Renal cortical epithelial cell (primary cell): ENCODE results near the gene SLC49A3. TPM values are rescaled to one million over a fixed set of nuclear protein-coding genes. Genes with fewer than 3 reads are reported as not detected.

ENCODE experiments used
- DNase-seq: peaks from one replicate; pipeline ENCODE4 v3.0.0-alpha.2; 2011; ENCODE audit warnings: low read depth
- total RNA-seq: library from RNA; depleted of rRNA; stranded (reverse); fragments of >200 nt; gene quantifications from 2 replicates; pipeline ENCODE4 v1.2.3, GENCODE V29; 2014

The SLC49A3 gene
- total RNA-seq, 1 donor from 2014 or later, result 3.7 TPM

DNA sequence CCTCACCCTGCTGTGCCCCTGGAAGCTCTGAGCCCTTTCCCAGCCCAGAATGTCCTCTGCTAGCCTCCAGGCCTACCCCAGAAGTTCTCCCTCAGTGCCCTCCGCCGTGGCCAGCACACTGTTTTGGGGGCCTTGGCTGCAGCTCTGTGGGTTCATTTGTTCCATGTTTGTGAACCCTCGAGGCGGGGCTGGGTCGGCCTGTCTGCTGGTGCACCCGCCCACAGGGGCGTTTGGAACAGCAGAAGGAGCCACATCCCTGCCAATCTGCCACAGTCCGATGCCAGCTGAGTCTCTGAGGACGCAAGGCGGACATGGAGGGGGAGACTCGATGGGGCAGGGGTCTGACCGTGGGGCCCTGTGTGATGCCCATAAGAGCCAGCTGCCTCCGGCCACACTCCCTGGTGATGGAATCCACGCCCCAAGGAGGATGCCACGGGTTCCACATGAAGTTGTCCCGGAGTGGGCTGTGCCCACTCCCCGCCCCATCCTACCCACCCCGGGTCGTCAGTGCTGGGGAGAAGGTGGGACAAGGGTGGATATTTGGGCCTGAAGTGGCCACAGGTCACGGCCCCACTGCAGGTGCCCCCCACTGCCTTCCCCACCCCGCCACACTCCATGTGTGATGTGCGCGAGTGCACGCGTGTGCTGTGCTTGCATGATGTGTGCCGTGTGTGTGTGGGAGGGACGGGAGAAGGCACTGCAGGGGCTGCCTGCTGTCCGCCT is 22.0 kb downstream of the SLC49A3 start:
- DNase-seq, result no peak

DNA sequence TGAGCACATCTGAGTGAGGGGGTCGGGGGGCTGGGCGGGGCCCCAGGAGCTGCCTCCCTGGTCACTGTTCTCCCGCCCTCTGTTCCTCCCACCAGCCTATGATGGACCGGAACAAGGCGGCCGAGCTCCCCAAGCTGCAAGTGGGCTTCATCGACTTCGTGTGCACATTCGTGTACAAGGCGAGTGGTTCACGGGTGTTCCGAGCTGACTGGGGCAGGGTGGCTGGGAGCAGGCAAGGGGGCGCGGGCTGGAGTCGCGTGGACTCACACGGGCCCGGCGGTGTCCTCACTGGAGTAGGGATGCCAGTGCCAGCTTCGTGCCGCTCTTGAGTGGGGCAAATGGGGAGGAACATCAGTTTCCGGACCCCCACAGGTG is 22.5 kb downstream of the SLC49A3 start:
- no peak for DNase-seq

DNA sequence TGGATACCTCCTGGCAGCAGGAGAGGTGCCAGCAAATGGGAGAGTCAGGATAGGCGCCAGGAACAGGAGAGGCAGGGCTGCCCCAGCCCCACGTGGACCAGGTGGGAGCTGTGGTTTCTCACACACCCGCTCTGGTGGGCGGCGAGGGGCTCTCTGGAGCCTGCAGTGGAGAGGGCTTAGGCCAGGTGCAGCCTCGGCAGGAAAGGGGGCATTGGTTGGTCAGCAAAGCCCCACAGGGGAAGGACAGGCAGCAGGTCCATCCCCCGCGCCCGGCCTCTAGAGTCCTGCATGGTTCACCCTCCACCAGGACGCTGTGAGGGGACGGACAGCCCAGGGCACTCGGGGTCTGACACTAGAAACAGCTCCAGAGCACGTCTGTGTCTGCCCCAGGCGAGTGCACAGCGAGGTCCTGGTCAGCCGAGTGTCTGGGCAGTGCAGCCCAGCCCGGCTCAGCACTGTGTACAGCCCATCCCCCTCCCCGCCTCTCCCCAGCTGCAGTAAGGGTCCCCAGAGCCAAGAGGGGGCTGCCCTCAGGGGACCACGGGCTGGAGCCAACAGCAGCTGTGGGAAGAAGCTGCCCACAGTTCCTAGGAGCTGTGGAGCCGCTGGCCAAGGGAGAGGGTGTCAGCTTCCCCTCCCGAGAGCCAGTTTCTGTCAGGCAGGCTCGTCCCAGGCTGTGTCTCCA is 23.1 kb downstream of the SLC49A3 start:
- DNase-seq, result no peak

DNA sequence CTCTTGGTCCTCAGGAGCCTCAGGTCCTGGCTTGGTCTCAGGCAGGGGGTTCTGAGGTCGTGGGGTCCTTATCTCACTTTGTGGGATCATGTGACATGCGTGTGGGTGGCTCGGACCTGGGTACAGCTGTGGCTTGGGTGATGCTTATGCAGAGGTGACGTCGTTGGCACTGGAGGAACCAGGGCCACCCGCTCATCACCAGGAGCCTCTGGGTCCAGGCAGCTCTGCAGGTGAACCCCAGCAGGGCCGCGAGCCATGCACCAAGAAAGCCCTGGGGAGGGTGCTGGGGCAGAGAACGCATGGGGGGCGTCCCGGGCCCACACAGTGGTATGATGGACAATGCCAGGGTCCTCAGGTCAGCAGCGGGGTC is 23.6 kb downstream of the SLC49A3 start:
- DNase-seq, result no peak

DNA sequence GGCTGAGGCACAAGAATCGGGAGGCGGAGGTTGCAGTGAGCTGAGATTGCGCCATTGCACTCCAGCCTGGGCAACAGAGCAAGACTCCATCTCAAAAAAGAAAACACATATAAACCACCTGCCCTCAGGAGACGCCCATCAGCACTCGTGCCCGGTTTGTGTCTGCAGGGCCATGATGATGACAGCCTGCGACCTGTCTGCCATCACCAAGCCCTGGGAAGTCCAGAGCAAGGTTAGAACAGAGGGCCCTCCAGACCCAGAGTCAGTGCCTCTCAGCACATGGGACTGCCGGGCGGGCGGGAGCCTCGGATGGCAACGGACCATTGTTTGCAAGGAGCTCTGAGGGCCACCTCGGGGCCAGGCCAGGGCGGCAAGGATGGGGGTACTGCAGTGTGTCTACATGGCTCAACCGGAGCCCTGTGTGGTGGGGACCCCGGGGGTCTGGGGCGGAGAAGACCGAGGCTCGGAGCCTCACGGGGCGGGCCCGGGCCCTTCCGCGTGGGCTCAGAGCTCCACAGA is 24.2 kb downstream of the SLC49A3 start:
- no peak for DNase-seq

DNA sequence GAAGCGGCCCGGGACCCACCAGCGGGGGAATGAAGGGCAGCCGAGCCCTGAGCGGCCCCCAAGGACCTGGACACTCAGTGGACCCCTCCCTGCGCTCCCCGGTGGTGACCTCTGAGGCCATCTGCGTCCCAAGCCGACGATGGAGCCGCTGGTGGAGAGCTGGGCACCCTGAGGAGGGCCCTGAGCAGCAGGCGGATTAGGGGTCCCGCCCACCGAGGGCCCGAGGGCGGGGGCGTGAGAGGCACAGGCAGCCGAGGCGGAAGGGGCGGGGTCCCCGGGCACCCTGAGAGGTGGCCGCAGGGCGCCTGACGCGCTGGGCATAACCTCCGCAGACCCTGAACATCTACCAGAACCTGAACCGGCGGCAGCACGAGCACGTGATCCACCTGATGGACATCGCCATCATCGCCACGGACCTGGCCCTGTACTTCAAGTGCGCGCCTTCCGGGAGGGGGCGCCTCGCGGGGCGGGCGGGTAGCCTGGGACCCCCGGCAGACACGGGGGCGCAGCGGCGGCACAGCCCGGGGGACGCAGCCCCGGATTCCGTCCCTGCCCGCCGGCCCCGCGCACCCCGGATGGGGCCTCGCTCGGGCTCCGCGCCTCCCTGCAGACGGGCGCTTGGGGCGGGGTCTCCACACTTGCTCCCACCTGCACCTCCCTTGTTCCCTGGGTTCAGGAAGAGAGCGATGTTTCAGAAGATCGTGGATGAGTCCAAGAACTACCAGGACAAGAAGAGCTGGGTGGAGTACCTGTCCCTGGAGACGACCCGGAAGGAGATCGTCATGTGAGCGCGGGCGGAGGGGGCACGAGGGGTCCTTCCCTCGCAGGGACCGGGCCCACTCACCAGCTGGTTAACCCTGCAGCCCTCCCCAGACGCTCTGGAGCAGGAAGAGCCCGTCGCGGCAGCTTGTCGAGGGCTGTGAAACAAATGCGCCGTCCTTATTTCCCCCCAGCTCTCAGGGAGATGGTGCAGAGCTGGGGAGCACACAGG is 25.2 kb downstream of the SLC49A3 start:
- no peak for DNase-seq

DNA sequence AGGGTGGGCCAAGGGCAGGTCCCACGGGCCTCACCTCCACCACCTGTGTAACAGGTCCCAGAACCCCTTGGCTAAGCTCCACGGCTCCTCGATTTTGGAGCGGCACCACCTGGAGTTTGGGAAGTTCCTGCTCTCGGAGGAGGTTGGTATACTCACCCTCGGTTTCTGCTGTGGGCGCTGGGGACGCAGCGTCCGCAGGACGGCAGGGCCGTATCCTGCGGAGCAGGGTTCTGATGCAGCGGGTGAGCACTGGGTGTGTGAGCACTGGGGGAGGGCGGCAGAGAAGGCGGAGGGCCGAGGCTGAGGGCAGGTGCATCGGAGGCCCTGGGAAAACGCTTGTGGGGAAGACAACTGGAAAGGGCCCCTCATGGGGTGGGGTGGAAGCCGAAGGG is 25.9 kb downstream of the SLC49A3 start:
- DNase-seq, result no peak

DNA sequence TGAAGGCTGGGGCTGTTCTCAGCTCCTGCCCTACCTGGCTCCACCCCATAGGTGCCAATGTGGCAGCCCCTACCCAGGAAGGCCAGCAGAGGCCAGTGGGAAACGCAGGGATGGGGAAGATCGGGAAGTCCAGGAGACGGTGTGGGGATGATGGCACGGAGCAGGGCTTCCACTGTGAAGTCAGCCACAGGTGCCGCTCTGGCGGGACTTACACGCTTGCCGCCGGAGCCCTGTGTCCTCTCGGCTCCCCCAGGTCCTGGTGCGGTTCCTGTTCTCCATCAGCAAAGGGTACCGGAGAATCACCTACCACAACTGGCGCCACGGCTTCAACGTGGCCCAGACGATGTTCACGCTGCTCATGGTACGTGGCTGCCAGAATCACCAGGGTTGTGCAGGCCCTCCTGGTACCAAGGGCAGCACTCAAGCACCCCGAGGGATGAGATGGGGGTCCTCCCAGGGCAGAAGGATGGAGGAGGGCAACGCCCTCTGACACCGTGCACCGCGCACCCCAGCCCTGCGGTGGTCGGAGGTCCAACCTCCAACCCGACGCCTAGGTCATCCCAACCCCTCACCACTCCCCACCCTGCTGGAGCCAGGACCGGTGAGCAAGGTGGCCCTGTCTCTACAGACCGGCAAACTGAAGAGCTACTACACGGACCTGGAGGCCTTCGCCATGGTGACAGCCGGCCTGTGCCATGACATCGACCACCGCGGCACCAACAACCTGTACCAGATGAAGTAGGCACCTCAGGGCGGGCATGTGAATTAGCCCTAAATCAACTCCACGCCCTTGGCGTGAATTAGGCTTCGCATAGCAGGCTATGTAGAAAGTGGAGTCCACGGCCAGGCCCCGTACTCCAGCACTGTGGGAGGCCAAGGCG is 26.8 kb downstream of the SLC49A3 start:
- no peak for DNase-seq

DNA sequence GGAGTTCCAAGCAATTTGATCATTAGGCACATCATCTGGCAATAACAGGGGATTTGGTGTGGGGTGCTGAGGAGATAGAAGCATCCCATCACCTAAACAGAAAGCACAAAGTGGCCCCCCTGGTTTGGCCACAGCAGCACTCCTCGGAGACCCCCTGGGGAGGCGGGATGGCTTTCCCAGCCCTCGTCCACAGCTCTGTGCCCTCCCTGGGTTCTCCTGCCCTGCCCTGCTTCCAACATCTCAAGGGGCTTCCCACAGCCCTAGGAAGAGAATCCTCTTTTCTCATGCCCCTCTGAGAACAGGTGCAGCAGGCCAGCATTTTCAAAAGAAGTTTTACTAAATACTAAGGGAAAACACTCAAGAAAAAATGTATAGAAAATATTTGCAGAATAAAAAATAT is 27.7 kb downstream of the SLC49A3 start:
- DNase-seq, result no peak

DNA sequence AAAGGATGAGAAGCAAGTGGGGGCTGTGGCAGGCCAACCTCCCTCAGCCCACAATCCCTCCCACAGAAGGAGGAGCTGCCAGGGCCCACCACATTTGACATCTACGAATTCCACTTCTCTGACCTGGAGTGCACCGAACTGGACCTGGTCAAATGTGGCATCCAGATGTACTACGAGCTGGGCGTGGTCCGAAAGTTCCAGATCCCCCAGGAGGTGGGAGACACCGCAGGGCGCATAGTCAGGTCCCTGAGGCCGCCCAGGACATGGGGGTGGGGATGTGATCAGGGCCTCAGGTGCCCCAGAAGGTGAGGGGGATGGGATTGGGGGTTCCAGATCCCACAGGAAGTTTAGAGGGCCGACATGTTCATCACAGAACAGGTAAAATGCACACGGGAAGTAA is 28.6 kb downstream of the SLC49A3 start:
- no peak for DNase-seq

DNA sequence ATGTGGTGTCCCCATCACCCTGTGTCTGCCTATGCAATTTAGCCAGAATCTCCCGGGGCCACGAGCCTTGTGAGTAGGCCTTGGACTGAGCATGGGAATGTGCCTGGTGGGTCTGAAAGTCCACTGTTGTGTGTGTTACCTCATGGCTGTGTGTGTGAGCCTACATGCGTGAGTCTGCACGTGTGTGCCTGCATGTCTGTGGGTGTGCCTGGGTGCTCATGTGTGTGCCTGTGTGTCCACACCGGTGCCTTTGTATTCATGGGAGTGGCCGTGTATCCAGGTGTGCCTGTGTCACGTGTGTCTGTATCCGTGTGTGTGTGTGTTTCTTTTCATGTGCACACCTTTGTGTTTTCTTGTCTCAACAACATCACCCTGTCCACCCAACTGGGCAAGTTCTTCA is 29.1 kb downstream of the SLC49A3 start:
- DNase-seq, result no peak

DNA sequence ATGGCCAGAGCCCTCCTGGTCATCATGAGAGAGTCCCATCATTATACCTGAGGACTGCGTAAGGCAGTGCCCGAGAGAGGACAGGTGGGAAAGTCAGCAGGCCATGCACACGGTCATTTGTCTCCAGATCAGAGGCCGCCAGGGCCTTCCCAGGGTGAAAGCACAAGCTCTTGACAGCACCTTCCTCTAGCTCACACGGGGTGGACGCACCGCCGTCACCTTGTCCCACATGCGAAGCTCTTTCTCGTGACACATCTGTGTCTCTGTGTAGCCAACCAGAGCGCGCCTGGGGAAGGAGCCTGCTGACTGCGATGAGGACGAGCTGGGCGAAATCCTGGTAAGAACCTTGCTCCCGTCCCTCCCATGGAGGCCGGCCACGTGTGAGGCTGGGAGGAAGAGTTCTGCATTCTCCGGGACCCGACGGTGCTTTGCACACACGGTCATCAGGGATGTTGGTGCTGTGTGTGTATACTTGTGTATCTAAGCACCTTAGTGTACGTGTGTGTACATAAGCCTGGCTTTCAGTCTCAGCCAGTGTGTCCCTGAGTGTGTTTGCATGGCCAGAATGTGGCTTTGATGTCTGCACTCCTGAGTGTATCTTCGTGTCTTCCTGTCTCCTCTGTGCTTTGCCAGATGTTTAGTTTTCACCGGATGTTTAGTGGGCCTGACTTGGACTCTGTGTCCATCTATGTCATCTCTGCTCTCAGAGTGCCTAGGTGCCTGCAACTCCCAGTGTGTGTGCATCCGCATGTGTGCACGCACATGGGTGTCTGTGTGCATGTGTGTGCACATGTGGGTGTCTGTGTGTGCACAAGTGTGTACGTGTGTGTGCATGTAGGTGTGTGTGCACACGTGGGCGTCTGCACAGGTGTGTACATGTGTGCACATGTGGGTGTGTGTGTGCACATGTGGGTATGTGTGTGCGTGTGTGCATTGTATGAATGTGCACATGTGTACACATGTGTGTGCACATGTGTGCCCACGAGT is 30.0 kb downstream of the SLC49A3 start:
- DNase-seq, result no peak

DNA sequence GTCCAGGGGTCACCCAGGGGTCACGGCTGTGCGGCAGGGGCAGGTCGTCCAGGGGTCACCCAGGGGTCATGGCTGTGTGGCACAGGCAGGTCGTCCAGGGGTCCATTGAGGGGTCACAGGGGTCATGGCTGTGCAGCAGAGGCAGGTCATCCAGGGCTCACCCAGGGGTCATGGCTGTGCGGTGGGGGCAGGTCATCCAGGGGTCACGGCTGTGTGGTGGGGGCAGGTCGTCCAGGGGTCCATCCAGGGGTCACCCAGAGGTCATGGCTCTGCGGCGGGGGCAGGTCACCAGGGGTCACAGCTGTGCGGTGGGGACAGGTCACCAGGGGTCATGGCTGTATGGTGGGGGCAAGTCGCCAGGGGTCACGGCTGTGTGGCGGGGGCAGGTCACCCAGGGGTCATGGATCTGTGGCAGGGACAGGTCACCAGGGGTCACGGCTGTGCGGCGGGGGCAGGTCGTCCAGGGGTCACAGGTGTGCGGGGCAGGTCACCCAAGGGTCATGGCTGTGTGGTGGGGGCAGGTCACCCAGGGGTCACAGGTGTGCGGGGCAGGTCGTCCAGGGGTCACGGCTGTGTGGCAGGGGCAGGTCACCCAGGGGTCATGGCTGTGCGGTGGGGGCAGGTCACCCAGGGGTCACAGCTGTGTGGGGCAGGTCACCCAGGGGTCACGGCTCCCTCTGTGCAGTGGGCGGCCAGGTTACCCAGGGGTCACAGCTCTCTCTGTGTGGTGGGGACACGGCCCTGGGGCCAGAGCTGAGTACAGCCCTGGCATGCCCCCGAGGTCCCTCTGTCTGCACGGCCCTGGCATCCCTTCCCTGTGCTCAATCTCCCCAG is 30.9 kb downstream of the SLC49A3 start:
- no peak for DNase-seq

DNA sequence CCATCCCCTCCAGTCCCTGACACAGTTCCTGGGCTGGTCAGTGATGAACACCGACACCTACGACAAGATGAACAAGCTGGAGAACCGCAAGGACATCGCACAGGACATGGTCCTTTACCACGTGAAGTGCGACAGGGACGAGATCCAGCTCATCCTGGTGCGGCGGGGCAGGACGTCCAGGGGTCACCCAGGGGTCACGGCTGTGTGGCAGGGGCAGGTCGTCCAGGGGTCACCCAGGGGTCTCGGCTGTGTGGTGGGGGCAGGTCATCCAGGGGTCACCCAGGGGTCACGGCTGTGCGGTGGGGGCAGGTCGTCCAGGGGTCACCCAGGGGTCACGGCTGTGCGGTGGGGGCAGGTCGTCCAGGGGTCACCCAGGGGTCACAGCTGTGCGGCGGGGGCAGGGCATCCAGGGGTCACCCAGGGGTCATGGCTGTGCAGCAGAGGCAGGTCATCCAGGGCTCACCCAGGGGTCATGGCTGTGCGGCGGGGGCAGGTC is 31.6 kb downstream of the SLC49A3 start:
- no peak for DNase-seq

DNA sequence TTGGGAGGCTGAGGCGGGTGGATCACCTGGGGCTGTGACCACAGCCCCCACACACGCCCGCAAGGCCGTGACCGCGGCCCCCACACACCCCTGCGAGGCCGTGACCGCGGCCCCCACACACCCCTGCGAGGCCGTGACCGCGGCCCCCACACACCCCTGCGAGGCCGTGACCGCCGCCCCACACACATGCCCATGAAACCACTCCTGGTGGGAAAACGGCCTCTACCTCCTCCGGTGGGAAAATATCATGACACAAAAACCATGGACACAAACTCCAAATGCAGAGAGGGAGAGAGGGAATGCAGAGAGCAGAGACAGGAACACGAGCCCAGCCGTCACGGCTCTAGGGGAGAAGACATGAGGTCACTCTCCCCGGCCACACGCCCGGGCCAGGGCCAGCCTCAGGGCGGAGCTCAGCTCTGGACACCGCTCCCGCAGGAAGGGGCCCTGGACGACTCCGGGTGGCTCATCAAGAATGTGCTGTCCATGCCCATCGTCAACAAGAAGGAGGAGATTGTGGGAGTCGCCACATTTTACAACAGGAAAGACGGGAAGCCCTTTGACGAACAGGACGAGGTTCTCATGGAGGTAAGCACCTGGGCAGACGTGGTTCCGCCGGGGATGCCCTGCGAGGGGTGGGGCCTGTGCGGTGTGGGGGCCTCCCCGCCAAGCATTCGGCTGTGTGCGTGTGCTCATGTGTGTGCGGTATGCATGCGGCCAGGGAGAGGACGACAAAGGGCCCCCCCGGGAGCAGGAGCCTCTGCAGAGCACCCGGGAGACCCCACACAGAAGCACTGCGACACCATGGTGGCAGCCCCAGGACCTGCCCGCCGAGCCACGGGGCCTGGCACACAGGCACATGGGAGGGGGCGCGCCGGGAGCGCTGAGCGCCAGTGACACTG is 32.3 kb downstream of the SLC49A3 start:
- no peak for DNase-seq

DNA sequence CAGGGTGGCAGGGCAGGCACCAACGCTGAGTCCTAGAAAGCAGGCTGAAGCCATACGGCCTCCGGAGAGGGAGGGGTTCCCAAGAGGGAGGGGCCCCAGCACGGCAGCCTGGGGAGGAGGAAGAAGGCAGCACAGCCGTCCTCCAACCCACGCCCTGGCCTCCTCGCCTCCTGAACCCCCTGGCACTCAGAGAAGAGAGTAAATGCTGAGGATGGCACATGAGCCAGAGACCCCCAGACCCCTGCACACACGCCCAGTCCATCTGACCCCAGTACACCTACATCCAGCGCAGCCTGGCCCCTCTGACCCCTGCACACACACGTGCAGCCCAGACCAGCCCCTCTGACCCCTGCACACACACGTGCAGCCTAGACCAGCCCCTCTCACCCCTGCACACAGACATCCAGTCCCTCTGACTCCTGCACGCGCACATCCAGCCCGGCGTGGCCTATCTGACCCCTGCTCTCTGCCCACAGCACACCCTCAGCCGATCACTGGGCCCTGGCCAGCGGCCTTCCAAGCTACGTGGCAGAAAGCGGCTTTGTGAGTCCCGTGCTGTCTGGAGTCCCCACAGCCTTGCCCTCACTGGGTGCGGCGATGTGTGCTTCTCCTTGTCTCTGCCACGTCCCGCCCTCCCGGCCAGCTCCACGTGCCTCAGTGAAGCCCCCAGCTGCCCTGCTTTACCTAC is 33.3 kb downstream of the SLC49A3 start:
- DNase-seq, result no peak

DNA sequence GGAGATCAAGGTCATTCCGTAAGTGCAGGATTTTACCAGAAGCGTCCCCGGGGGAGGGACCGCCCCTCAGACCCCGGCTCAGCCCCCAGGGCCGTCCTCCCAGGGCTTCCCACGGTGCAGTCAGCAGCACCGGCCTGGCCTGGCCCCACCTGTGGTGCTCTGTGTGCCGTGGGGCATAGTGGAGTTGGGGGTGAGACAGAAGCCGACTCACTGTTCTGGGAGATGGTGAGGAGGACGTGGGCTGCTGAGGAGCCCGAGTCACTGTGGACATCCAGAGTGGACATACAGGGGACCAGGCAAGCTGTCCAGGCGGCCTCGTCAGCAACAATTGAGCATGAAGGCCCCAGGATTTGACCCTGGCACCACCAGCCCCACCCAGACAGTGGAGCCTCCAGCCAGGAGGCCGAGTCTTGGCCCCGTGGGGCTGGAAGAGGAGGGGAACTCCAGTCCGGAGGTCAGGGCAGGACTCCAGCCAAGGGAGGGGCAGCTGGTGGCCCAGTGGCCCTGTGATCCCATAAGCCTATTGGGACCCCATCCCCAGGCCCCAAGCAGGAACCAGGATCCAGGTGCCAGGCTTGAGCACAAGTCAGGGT is 34.0 kb downstream of the SLC49A3 start:
- DNase-seq, result no peak
